ENCODE data around the gene MYO1G.
A peak's percentile ranks its signal among the peaks of the same experiment; 100 is the strongest.

The MYO1G gene

DNA sequence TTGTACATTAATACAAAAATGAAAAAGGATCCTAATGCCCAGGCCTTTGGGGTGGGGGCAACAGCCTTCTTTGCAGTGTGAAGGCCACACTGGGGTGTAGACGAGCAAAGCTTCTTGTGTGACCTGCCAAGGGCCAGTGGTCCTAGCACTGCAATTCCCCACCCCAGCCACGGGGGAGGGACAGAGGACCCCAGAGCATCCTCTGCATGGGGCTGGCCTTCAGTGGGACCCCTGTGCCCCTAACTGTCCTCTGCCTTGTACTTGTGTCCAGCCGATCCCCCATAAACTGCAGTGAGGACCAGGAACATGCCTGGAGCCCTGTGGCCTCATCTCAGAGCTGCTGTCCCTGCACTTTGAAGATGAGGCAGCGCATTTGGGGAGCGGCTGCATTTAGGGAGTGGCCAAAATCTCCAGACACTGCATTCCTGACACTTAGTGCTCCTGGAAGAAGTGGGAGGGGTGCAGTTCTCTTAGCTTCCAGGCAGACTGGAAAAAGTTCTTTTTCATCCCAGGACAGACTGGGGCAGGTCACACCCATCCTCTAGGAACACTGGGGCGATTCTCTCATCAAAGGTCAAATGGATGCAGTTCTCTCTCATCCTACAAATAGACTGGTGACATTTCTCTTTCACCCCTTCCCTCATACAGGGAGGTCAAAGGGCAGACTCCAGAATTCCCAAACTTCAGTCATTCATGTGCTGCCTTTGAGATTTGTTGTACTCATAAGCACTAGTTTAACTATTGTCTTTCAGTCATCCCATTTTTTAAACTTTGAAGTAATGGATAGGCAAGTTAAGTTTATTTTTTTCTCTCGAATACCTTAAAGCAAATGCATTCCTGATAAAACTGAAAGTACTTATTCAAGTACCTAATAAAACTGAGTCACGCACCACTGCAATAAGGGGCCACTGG lies 922 bp upstream of the MYO1G start:
- DNase-seq: no peak

DNA sequence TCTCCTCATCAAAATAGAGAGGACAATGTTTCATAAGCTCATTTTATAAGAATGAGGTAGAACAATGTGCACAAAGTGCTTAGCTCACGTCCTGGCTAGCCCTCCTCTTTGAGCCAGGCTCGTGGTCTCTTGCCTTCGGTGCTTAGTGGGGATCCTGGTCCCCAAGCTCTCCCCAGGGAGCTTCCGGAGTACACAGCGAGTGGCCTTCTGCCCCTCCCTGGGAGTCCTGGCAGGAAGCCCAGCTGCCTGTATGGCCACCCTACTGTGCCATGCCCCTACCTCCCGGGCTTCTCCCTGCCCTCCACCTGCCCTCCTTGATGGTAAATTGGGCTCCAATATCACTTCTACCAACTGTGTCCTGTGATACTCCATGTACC lies 868 bp downstream of the MYO1G start:
- DNase-seq: no peak

GRCh38 chr7:44977304-44977958 lies 1.4 kb downstream of the MYO1G start:
- no peak for DNase-seq

DNA sequence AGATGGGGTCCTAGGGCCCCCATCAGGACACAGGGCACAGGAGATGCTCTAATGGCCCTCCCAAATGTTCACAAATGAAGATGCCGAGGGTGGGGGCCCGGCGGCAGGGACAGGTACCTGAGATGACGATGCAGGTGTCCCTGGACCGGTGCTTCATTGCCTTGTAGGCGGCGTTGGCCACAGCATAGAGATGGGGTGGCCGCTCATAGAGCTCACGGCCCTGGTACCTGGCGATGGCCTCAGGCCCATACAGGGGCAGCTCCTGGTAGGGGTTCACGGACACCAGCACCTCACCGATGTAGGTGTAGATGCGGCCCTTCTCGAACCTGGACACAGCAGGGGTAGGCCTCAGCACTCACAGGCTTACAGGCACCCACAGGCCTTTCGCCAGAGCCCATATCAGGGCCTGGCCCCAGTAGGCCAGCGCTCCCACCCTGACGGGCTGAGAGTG lies 2.0 kb downstream of the MYO1G start:
- DNase-seq: no peak

DNA sequence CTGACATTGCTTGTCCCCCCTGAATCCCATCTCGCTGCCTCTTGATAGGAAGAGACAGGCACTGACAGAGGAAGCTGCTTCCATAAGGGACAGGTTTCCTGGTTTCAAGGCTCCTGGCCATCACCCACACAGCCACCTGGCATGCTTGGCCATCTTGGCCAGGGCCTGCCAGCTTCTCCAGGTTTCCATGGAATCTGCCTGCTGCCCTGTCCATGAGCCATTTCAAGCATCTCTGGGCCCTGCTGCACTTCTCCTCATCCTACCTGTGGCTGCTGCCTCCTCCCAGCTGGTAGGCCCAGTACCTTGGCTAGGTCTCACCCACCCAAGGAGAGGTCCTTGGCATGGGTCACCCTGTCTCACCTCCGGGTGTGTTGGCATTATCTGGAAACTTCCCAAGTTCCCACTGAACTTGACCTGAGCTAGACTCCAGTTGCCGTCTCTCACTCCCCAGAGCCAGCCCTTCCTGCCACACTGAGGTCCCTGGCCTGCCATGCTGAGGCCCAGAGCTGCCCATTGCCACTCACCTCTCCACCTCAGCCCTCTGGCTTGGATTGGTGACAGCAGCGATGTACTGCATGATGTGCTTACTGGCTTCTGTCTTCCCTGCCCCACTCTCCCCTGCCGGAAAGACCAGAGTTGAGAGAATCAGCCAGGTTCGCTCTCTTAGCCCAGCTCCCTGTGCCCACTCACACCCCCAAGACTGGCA lies 2.6 kb downstream of the MYO1G start:
- no peak for DNase-seq

DNA sequence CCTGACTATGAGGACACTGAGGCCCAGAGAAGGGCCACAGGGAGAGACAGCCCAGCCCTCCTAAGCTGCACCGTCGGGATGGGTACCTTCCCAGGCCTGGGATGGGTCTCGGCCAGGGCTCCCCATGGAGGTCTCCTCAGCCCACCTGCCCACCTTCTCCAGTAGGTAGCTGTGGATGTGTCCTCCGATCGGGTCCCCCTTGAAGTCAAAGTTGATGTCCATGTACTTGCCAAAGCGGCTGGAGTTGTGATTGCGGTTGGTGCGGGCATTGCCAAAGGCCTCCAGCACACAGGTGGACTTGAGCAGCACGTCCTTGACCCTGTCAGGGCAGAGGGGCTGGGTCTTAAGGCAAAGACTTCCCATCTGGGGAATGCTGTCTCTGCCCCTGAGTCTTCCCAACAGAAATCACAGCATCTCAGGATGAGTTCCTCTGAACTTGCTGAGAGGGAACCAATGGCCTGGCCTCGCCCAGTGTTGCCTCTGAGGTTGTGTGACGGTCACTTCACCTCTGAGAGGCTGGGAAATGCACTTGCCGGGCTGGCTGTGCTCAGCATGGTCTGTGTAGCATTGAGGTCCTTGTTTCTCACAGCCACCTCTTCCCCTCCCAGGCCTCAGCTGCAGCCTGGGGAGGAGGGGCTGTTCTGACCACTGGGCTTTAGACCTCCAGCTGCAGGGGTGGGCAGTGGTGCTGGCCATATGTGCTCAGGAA lies 3.3 kb downstream of the MYO1G start:
- DNase-seq: no peak

DNA sequence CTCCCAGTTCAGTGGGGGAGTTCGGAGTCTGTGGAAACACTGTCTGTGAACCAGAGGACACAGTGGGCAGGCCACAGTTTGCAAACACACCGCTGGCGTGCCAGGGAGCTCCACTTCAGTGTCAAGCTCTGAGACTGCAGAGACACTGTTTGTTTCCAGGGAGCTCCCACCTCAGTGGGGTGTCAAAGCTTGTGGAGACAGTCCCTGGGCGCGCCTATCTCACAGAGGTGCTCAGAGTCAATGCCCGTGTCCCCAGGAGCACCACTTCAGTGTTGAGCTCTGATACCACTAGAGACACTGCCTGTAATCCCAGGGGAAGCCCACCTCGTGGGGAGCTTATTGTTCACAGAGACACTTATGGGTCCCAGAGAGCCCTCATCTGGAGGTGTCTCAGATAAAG lies 4.3 kb downstream of the MYO1G start:
- no peak for DNase-seq

GRCh38 chr7:44973610-44974401 lies 5.0 kb downstream of the MYO1G start:
- peak; percentile 29 for DNase-seq

DNA sequence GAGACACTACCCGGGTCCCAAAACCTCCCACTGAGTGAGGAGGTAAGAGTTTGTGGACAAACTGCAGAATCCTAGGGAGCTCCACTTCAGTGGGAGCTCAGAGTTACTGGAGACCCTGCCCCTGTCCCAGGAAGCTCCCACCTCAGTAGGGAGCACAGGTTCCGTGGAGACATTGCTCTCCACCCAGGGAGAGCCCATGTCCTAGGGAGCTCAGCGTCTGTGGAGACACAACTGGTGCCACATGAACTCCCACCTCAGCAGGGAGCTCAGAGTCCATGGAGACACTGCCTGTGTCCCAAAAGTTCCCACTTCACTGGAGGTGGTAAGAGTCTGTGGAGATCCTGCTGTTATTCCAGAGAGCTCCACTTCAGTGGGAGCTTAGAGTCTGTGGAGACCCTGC lies 6.3 kb downstream of the MYO1G start:
- no peak for DNase-seq

GRCh38 chr7:44971902-44972441 lies 6.8 kb downstream of the MYO1G start:
- DNase-seq: no peak

- DNase-seq: no peak
Observed at GRCh38 chr7:44971188-44971901, 7.5 kb downstream of the MYO1G start.

DNA sequence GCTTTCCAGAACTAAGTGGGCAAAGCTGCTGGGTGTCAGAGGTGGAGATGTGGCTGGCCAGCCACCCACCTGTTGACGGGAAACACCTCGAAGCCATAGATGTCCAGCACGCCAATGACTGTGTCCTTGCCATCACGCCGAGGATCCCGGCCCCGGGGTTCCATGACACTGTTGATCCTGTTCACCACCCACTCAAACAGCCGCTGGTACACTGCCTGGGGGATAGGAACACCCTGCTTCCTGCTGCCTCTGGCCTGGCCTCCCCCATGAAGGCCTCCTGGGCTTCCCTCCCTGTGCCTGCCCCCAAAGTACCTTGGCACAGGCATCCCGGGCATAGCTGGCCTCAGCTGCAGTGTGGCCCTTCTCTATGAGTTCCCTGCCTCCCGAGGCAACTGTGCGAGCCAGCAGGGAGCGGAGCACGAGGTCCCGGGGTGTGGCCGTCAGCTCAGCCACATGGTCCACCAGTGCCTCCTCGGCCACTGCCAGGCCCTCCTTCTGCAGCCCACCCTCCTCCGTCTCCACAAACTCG lies 8.2 kb downstream of the MYO1G start:
- no peak for DNase-seq

DNA sequence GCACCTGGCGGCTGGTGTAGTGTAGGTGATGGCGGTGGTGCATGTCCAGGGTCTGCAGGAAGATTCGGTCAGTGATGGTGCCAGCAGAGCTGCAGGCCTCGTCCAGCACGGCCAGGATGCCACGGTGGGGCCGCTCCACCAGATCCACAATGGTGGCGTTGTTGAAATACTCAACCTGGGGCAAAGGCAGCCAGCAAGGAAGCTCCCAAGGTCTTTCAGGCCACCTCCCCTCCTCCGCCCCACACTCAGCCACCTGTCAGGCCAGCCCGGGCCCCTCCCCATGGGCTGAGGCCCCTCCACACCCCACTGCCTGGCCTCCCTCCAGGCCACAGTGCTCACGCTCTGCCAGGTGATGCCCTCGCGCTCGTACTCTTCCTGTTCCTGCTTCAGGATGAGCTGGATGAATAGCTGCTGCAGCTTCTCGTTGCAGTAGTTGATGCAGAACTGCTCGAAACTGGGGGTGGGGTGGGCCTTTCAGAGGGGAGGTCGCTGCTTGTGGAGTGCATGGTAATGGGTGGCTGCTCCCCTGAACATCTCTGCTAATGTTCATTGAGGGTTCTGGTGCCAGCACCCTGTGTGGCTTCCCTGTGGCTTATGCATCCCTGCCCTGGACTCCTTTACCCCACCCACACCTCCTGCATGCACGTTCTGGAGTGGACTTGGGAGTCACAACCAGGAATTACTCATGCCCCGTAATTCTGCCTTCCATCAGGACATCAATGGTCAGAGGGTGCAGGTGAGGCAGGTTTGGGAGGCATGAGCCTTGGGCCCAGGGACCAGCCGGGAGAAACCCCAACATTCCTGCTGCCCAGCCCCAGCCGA lies 8.9 kb downstream of the MYO1G start:
- no peak for DNase-seq

DNA sequence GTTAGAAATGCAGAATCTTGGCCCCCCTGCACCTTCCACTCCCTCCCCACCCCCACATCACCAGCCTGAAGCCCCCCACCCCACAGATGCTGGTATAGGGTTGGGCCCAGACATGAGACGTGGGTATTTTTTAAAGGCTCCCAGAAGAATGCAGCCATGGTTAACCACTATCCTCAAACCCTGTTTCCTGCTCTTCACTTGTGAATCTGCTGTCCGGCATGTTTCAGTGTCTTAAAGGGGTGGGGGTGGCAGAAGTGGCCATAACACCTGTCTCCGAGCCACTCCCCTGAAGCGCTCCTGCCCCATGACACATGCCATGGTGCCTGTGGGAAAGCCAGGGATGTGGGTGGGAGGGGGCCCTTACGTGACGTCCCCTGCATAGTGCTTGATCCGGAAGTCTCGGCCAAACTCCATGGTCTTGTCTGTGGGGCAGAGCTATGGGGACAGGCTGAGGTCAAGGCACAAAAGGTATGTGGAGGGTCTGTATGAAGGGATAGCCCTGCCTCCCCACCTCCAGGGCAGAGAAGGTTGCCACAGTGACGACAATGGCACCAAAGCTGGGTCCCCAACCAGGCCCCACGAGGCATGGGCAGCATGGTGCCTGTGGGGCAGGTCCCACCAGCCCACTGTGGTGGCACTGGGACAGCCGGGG lies 9.6 kb downstream of the MYO1G start:
- no peak for DNase-seq

- no peak for DNase-seq
Observed at GRCh38 chr7:44967571-44968446, 11.0 kb downstream of the MYO1G start.

GRCh38 chr7:44966731-44967538 lies 11.9 kb downstream of the MYO1G start:
- no peak for DNase-seq

DNA sequence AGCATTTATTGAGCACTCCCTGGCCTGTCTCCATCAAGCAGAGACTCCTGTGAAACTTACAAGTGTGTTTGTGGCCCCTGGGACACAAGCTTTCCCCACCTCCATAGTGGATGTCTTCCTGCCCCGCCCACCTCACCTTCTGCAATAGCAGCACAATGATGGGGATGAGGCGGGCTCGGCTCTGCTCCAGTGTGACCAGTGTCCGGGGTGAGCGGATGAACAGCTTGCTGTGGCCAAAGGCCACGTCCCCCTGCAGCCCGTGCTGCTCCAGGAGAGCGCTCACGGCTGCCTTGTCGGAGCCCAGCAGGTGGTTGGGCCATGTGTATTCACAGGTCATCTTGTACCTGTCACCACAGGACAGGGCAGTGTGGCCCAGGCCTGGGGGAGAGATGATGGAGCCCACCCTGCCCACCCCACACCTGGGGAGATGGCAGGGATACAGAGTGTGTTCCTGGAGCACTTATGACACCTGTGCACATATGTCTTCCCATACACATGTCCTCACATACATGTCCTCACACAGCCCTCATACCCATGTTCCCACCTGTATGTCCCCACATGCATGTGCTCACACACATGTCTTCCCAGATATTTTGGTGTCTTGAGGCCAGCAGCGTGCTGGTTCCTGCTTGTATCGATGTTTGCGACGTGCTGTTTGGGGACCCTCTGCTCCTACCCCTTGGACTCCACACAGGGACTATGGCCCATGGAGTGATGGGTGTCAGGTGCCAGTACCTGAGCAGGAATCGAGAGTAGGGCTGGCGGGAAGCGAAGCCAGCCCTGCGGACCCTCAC lies 12.7 kb downstream of the MYO1G start:
- DNase-seq: no peak

All from NCI-H1436 (cell line).